BE2C (cell line): Measurements from ENCODE around the gene NINJ1.

Experiments used
- DNase-seq: peaks from one replicate; pipeline ENCODE4 v3.0.0-alpha.2; 2020
- H3K27me3 ChIP-seq: fragments of 250-450 bp; sonication (Bioruptor Pico); 2 replicates; pipeline ENCODE4 v1.5.1; 2020; ENCODE audit warnings: mild to moderate bottlenecking
- H3K36me3 ChIP-seq: fragments of 250-450 bp; sonication (Bioruptor Pico); 2 replicates; pipeline ENCODE4 v1.5.1; 2020; ENCODE audit warnings: mild to moderate bottlenecking
- H3K4me1 ChIP-seq: fragments of 250-450 bp; sonication (Bioruptor Pico); 2 replicates; pipeline ENCODE4 v1.5.1; 2020
- H3K4me3 ChIP-seq: 2 replicates; pipeline ENCODE4 v1.5.1; 2011; ENCODE audit warnings: low read depth, low read length
- H3K9me3 ChIP-seq: fragments of 250-450 bp; sonication (Bioruptor Pico); 2 replicates; pipeline ENCODE4 v1.5.1; 2020
- CTCF ChIP-seq: IDR thresholded peaks from 2 replicates; pipeline ENCODE4 v1.5.1; 2012; ENCODE audit warnings: mild to moderate bottlenecking, low read depth, low read length

NINJ1 gene

GRCh38 chr9:93171261-93171990 lies 37.4 kb upstream of the NINJ1 start:
- H3K4me3 ChIP-seq, result no peak overlapping the region
- no peak for DNase-seq
- H3K9me3 ChIP-seq, result no peaks in the 10 kb centered on the region
- no peaks in the 10 kb centered on the region for H3K36me3 ChIP-seq
- H3K4me1 ChIP-seq, result no peaks in the 10 kb centered on the region
- TF ChIP-seq CTCF, result no peak
- no peaks in the 10 kb centered on the region for H3K27me3 ChIP-seq

DNA sequence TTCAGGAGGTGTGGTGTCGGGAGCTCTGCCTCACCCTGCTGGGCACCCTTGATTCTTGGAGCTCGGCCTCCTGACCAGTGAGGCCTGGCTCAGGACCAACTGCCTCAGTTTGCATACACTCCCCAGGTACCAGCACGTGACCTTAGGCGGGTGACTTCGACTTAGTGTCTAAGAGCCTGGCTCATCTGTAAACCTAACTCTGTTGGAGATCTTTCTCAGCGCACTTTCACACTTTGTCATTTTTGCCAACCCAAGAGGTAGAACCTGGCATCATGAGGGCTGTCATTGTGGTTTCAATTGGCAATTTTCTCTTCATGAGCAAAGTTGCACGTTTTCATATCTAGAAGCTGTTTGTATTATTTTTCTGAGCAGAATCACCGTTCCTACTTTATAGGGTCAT lies 36.5 kb upstream of the NINJ1 start:
- TF ChIP-seq CTCF, result no peak
- no peaks in the 10 kb centered on the region for H3K9me3 ChIP-seq
- no peak overlapping the region for H3K4me3 ChIP-seq
- H3K4me1 ChIP-seq, result no peaks in the 10 kb centered on the region
- no peak for DNase-seq
- no peaks in the 10 kb centered on the region for H3K36me3 ChIP-seq
- no peaks in the 10 kb centered on the region for H3K27me3 ChIP-seq

DNA sequence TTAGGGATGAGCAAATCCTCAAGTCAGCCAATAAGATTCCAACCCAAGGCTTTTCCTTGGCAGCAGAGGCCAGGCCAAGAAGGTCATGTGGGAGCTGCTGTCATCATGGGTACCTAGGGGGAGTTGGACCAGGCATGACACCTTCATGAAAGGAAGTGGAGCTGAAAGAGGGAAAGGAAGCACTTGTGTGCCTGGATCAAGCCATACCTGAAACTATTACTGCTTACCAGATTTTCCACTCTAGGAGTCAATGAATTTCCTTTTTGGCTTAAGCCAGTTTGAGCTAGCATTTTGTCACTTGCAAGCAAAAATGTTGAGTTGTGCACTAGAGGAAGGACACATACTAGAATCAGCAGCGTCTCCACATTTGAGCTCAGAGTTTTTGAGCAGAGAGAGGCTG lies 35.4 kb upstream of the NINJ1 start:
- Histone ChIP-seq H3K9me3 (no peaks in the 10 kb centered on the region), H3K4me1 (no peaks in the 10 kb centered on the region), H3K4me3 (no peak overlapping the region), H3K27me3 (no peaks in the 10 kb centered on the region), H3K36me3 (no peaks in the 10 kb centered on the region)
- no peak for DNase-seq
- TF ChIP-seq CTCF, result no peak

GRCh38 chr9:93168581-93168980 lies 34.5 kb upstream of the NINJ1 start:
- no peaks in the 10 kb centered on the region for H3K27me3 ChIP-seq
- H3K4me3 ChIP-seq, result no peak overlapping the region
- TF ChIP-seq CTCF, result no peak
- no peaks in the 10 kb centered on the region for H3K36me3 ChIP-seq
- no peaks in the 10 kb centered on the region for H3K4me1 ChIP-seq
- DNase-seq, result no peak
- H3K9me3 ChIP-seq, result no peaks in the 10 kb centered on the region

- H3K9me3 ChIP-seq, result no peaks in the 10 kb centered on the region
- no peaks in the 10 kb centered on the region for H3K36me3 ChIP-seq
- TF ChIP-seq CTCF, result no peak
Observed at GRCh38 chr9:93167838-93168237, 33.8 kb upstream of the NINJ1 start.

DNA sequence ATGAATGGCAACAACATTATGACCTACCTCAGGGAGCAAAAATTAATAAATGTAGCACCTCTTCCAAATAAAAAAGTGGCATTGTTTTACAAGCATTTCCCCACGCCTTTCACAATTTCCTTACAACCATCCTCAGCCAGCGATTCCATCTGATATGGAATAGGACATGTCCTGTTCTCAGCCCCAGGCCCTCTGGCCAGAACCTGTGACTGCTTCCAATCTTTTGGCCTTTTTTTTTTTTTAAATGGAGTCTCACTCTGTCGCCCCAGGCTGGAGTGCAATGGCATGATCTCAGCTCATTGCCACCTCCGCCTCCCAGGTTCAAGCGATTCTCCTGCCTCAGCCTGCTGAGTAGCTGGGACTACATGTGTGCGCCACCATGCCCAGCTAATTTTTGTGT lies 33.1 kb upstream of the NINJ1 start:
- Histone ChIP-seq H3K9me3 (no peaks in the 10 kb centered on the region), H3K27me3 (no peaks in the 10 kb centered on the region), H3K36me3 (no peaks in the 10 kb centered on the region), H3K4me3 (no peak overlapping the region), H3K4me1 (no peaks in the 10 kb centered on the region)
- no peak for DNase-seq
- no peak for TF ChIP-seq CTCF

More at GRCh38 chr9:93167838-93168237, 33.8 kb upstream of the NINJ1 start:
- Histone ChIP-seq H3K27me3 (no peaks in the 10 kb centered on the region), H3K4me1 (no peaks in the 10 kb centered on the region), H3K4me3 (no peak overlapping the region)
- DNase-seq, result no peak
